GM12892 (cell line): ENCODE results near the gene MS4A6E.

ENCODE experiments used
- POLR2A ChIP-seq: IDR thresholded peaks from 2 replicates; pipeline ENCODE4 v1.6.1; 2011; ENCODE audit warnings: low read depth, low read length, control low read depth
- POLR2AphosphoS5 ChIP-seq: IDR thresholded peaks from 2 replicates; pipeline ENCODE4 v1.6.1; 2011; ENCODE audit warnings: low read depth, low read length, control low read depth
- TAF1 ChIP-seq: IDR thresholded peaks from 2 replicates; pipeline ENCODE4 v1.6.1; 2011; ENCODE audit warnings: low read depth, mild to moderate bottlenecking, control low read depth, low read length, borderline replicate concordance

- TF ChIP-seq POLR2AphosphoS5: no peak
- TF ChIP-seq POLR2A: no peak
- TF ChIP-seq TAF1: no peak
These were observed 44.8 kb downstream of the MS4A6E start for GRCh38 chr11:60371854-60372253.
